ENCODE measurements around the gene DDX52. TPM values are rescaled to one million over a fixed set of nuclear protein-coding genes. Genes with fewer than 3 reads are reported as not detected.
A peak's percentile ranks its signal among the peaks of the same experiment; 100 is the strongest.

Gene DDX52
- total RNA-seq, 1 experiment from 2014 or later, result 65.4 TPM

DNA sequence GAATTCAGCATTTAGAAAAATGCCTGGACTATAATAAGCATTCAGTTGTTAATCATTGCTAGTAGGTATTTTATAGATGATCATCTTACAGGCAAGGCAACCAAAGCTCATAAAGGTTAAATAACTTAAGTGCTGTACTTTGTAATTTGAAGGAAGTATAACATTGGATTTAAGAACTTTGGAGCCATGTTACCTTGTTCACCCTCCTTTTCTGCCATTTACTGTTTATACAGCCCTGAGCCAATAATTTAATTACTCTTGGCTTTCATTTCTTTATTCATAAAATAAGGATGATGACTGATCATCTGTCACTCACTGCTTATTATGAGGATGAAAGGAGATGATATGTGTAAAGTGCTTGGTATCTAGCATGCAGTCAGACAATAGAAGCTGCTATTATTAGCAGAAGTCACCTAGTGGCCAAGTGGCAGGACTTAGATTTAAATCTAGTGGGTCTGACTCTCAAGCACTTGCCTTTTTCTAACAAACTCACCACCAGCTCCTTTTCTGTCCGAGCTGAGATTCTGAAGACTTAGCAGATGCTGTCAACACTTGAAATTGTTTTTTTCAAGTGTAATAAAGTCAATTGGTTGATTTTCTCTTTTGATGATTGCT, 18.3 kb upstream of the DDX52 start:
- H3K9me3 Mint-ChIP-seq, result no peaks in the 10 kb centered on the region
- TF ChIP-seq, protein P1, sequence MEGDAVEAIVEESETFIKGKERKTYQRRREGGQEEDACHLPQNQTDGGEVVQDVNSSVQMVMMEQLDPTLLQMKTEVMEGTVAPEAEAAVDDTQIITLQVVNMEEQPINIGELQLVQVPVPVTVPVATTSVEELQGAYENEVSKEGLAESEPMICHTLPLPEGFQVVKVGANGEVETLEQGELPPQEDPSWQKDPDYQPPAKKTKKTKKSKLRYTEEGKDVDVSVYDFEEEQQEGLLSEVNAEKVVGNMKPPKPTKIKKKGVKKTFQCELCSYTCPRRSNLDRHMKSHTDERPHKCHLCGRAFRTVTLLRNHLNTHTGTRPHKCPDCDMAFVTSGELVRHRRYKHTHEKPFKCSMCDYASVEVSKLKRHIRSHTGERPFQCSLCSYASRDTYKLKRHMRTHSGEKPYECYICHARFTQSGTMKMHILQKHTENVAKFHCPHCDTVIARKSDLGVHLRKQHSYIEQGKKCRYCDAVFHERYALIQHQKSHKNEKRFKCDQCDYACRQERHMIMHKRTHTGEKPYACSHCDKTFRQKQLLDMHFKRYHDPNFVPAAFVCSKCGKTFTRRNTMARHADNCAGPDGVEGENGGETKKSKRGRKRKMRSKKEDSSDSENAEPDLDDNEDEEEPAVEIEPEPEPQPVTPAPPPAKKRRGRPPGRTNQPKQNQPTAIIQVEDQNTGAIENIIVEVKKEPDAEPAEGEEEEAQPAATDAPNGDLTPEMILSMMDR (conservative IDR thresholded peaks at IDR 0.05), result peak; percentile 45; the same call in 2 of the 3 replicates
- Histone ChIP-seq H3K23ac (ENCODE audit: insufficient read length, low read depth, low read length) (no peak overlapping the region), H3K4ac (ENCODE audit: low read depth, low read length) (no peak overlapping the region), H4K8ac (replicated peaks; ENCODE audit: insufficient read length, low read depth, low read length) (no peak overlapping the region), H3K18ac (ENCODE audit: insufficient read length, low read depth, low read length) (no peak overlapping the region), H4K5ac (ENCODE audit: insufficient read length, low read depth, low read length) (no peak overlapping the region), H2BK120ac (ENCODE audit: low read depth, low read length, poor library complexity, severe bottlenecking) (no peak overlapping the region), H3K79me1 (ENCODE audit: insufficient read depth, low read depth, low read length, poor library complexity, severe bottlenecking) (no peaks in the 10 kb centered on the region), H2AK5ac (ENCODE audit: insufficient read length, low read length) (no peak overlapping the region), H3K27me3 (ENCODE audit: insufficient read depth, low read length) (no peaks in the 10 kb centered on the region), H3K23me2 (ENCODE audit: insufficient read length, low read depth, low read length, poor library complexity, severe bottlenecking) (no peaks in the 10 kb centered on the region), H2AFZ (ENCODE audit: low read length) (no peak overlapping the region), H2BK5ac (ENCODE audit: insufficient read length, low read length) (no peak overlapping the region), H3K79me2 (ENCODE audit: insufficient read depth, low read length) (no peaks in the 10 kb centered on the region), H3T11ph (ENCODE audit: low read length) (no peak overlapping the region), H3K14ac (ENCODE audit: insufficient read depth, low read length) (no peak overlapping the region), H2BK12ac (ENCODE audit: insufficient read length, low read depth, low read length) (no peak overlapping the region), H3K27ac (ENCODE audit: insufficient read length, low read depth, low read length) (no peak overlapping the region), H3K56ac (ENCODE audit: insufficient read length, low read depth, low read length) (no peak overlapping the region), H3K9me3 (ENCODE audit: control insufficient read depth, low read depth, low read length) (no peaks in the 10 kb centered on the region), H3K4me2 (ENCODE audit: insufficient read depth, insufficient read length, low read length) (no peak overlapping the region), H4K91ac (ENCODE audit: insufficient read length, low read depth, low read length) (no peak overlapping the region), H2BK20ac (ENCODE audit: low read depth, low read length, poor library complexity, severe bottlenecking) (no peak overlapping the region), H2BK15ac (ENCODE audit: low read depth, low read length) (no peak overlapping the region), H3K4me1 (ENCODE audit: insufficient read depth, low read length) (0 out of 2 replicates have a peak, but pooled peaks cover 3% of the 10 kb centered on the region), H3K9ac (ENCODE audit: extremely low read depth, insufficient read length, low read length) (no peak overlapping the region), H4K20me1 (ENCODE audit: control insufficient read depth, insufficient read depth, insufficient read length) (no peaks in the 10 kb centered on the region)
- no peak overlapping the region for H3K4me3 Mint-ChIP-seq
- no peak overlapping the region for H3K27ac Mint-ChIP-seq
- DNase-seq, result no peak
- no peaks in the 10 kb centered on the region for H3K36me3 Mint-ChIP-seq (ENCODE audit: insufficient read depth in 1 of 3, low read depth in 3 of 3)
- no CpG with 5 or more reads among the region's 1 CpG for WGBS (ENCODE audit: extremely low coverage, insufficient read length, low lambda C conversion rate)
- H3K4me1 Mint-ChIP-seq, result peaks cover 16 to 24% of the 10 kb centered on the region in 2 experiments
- H3K27me3 Mint-ChIP-seq (ENCODE audit: low read depth), result peaks cover 1% of the 10 kb centered on the region

Data from H9 (cell line).